HepG2 (cell line): ENCODE data around the gene STAT4. TPM values are rescaled to one million over a fixed set of nuclear protein-coding genes. Genes with fewer than 3 reads are reported as not detected.

Experiments
- BRD4 ChIP-seq: sonication (generic); formaldehyde crosslinking; IDR thresholded peaks from 2 replicates; pipeline ENCODE4 v1.4.0; 2020; ENCODE audit warnings: missing genetic modification reagents
- CENPX ChIP-seq: sonication (generic); formaldehyde crosslinking; IDR thresholded peaks from 2 replicates; pipeline ENCODE4 v1.9.0; 2021; ENCODE audit warnings: mild to moderate bottlenecking, missing genetic modification reagents, moderate library complexity
- CTCF ChIP-seq: sonication (generic); formaldehyde crosslinking; IDR thresholded peaks from 2 replicates; pipeline ENCODE4 v1.5.0; 2020; ENCODE audit warnings: mild to moderate bottlenecking, missing genetic modification reagents, moderate library complexity
- EZH2 ChIP-seq: conservative IDR thresholded peaks from 2 replicates; pipeline ENCODE4 v1.6.1; 2012; ENCODE audit warnings: mild to moderate bottlenecking, low read depth, low read length, moderate library complexity
- HHEX ChIP-seq: IDR thresholded peaks from 2 replicates; pipeline ENCODE4 v1.6.1; 2016; ENCODE audit warnings: control low read depth
- HNRNPK ChIP-seq: fragments of 200-400 bp; formaldehyde crosslinking; IDR thresholded peaks from 2 replicates; pipeline ENCODE4 v1.6.1; 2018; ENCODE audit warnings: low read length, low read depth, moderate library complexity, mild to moderate bottlenecking; ENCODE audit not compliant: poor library complexity, severe bottlenecking
- IRX3 ChIP-seq: sonication (generic); formaldehyde crosslinking; IDR thresholded peaks from 2 replicates; pipeline ENCODE4 v1.8.1; 2023; ENCODE audit warnings: mild to moderate bottlenecking, low read depth, missing genetic modification reagents, borderline replicate concordance
- NCOR1 ChIP-seq: fragments of 200-600 bp; sonication (generic); IDR thresholded peaks from 2 replicates; pipeline ENCODE4 v1.7.0; 2017; ENCODE audit warnings: antibody characterized with exemption, low read length, borderline replicate concordance
- NR2C2 ChIP-seq: sonication (generic); formaldehyde crosslinking; IDR thresholded peaks from 2 replicates; pipeline ENCODE4 v1.4.0; 2020; ENCODE audit warnings: missing genetic modification reagents, mild to moderate bottlenecking, moderate library complexity, borderline replicate concordance
- POGZ ChIP-seq: sonication (generic); formaldehyde crosslinking; IDR thresholded peaks from 2 replicates; pipeline ENCODE4 v1.4.0; 2020; ENCODE audit warnings: mild to moderate bottlenecking, missing genetic modification reagents
- SOX6 ChIP-seq, 2 experiments: fragments of 450-650 bp in 1 of 2; sonication (generic) in 1 of 2; formaldehyde crosslinking in 1 of 2; IDR thresholded peaks; 2 replicates each; pipeline versions ENCODE4 v1.4.0 to v1.6.1; 2017 to 2020; ENCODE audit warnings: antibody characterized with exemption in 1 of 2, mild to moderate bottlenecking in 1 of 2, missing genetic modification reagents in 1 of 2
- ZBTB38 ChIP-seq: sonication (generic); formaldehyde crosslinking; IDR thresholded peaks from 2 replicates; pipeline ENCODE4 v1.5.1; 2020; ENCODE audit warnings: mild to moderate bottlenecking, missing genetic modification reagents
- ZNF570 ChIP-seq: sonication (generic); formaldehyde crosslinking; IDR thresholded peaks from 2 replicates; pipeline ENCODE4 v1.4.0; 2020; ENCODE audit warnings: mild to moderate bottlenecking, missing genetic modification reagents, borderline replicate concordance
- ZNF775 ChIP-seq: sonication (generic); formaldehyde crosslinking; IDR thresholded peaks from 2 replicates; pipeline ENCODE4 v1.4.0; 2020; ENCODE audit warnings: missing genetic modification reagents, mild to moderate bottlenecking, moderate library complexity, borderline replicate concordance
- ZSCAN21 ChIP-seq: sonication (generic); formaldehyde crosslinking; IDR thresholded peaks from 2 replicates; pipeline ENCODE4 v1.8.0; 2022; ENCODE audit warnings: mild to moderate bottlenecking, missing genetic modification reagents, moderate library complexity, borderline replicate concordance
- ZSCAN25 ChIP-seq: sonication (generic); formaldehyde crosslinking; IDR thresholded peaks from 2 replicates; pipeline ENCODE4 v1.8.0; 2022; ENCODE audit warnings: mild to moderate bottlenecking, missing genetic modification reagents
- ZUFSP ChIP-seq: sonication (generic); formaldehyde crosslinking; IDR thresholded peaks from 2 replicates; pipeline ENCODE4 v1.9.0; 2021; ENCODE audit warnings: missing genetic modification reagents, mild to moderate bottlenecking, borderline replicate concordance
- polyA plus RNA-seq, 8 experiments: library from polyadenylated mRNA; depleted of rRNA in 3 of 8; stranded (reverse) in 7 of 8; unstranded in 1 of 8; fragments of >200 nt; fragmentation: Illumina TruSeq in 4 of 8; extraction: Trizol in 4 of 8; gene quantifications; 2 replicates each; pipeline versions ENCODE4 v1.2.1 to v1.2.3, GENCODE V29; 2011 to 2016; ENCODE audit warnings: low read depth in 4 of 8, missing spikeins in 1 of 8, mixed read lengths in 1 of 8; ENCODE audit not compliant: insufficient read depth in 1 of 8
- total RNA-seq, 5 experiments: library from RNA; depleted of rRNA; stranded (reverse); fragments of >200 nt; fragmentation: Illumina TruSeq; extraction: Trizol; gene quantifications; 2 replicates each; pipeline ENCODE4 v1.2.3, GENCODE V29; 2016; ENCODE audit warnings: low read depth in 1 of 5
- TF ChIP-seq, protein P1 (sequence below): sonication (generic); formaldehyde crosslinking; IDR thresholded peaks from 2 replicates; pipeline ENCODE4 v1.8.0; 2022; ENCODE audit warnings: missing genetic modification reagents, mild to moderate bottlenecking, inconsistent platforms, borderline replicate concordance
- TF ChIP-seq, protein P2 (sequence below): IDR thresholded peaks from 2 replicates; pipeline ENCODE4 v1.4.0; 2020; ENCODE audit warnings: mild to moderate bottlenecking, missing genetic modification reagents

The STAT4 gene
- total and polyA plus RNA-seq, 2 of the 13 experiments (the other 11 are each of a cell fraction or from before 2014, with no cell fraction given): 0.37 TPM; not detected in 1

- TF ChIP-seq CTCF (CRISPR knock-in tag) (no peak), NCOR1 (no peak), SOX6 (IDR thresholded peaks at IDR 0.05) (no peak), SOX6 (CRISPR knock-in tag; IDR thresholded peaks at IDR 0.05) (peak; percentile 79), EZH2 (no peak), IRX3 (CRISPR knock-in tag) (no peak), POGZ (no peak), NR2C2 (no peak), ZSCAN25 (CRISPR knock-in tag) (no peak), HNRNPK (no peak), ZNF570 (CRISPR knock-in tag) (no peak), ZSCAN21 (CRISPR knock-in tag) (no peak), ZUFSP (CRISPR knock-in tag) (no peak), ZNF775 (CRISPR knock-in tag) (peak; percentile 96), CENPX (CRISPR knock-in tag) (no peak), ZBTB38 (no peak), BRD4 (no peak), HHEX (peak; percentile 67)
- TF ChIP-seq, protein P1, sequence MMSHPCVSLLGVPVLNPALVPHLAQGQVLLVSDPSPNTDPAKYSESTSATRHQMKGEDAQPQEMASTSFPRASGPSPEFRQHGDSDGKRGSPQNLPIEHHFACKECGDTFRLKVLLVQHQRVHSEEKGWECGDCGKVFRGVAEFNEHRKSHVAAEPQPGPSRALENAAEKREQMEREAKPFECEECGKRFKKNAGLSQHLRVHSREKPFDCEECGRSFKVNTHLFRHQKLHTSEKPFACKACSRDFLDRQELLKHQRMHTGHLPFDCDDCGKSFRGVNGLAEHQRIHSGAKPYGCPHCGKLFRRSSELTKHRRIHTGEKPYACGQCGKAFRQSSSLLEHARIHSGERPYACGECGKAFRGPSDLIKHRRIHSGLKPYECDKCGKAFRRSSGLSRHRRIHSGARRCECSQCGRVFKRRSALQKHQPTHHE (CRISPR knock-in tag): no peak
- TF ChIP-seq, protein P2, sequence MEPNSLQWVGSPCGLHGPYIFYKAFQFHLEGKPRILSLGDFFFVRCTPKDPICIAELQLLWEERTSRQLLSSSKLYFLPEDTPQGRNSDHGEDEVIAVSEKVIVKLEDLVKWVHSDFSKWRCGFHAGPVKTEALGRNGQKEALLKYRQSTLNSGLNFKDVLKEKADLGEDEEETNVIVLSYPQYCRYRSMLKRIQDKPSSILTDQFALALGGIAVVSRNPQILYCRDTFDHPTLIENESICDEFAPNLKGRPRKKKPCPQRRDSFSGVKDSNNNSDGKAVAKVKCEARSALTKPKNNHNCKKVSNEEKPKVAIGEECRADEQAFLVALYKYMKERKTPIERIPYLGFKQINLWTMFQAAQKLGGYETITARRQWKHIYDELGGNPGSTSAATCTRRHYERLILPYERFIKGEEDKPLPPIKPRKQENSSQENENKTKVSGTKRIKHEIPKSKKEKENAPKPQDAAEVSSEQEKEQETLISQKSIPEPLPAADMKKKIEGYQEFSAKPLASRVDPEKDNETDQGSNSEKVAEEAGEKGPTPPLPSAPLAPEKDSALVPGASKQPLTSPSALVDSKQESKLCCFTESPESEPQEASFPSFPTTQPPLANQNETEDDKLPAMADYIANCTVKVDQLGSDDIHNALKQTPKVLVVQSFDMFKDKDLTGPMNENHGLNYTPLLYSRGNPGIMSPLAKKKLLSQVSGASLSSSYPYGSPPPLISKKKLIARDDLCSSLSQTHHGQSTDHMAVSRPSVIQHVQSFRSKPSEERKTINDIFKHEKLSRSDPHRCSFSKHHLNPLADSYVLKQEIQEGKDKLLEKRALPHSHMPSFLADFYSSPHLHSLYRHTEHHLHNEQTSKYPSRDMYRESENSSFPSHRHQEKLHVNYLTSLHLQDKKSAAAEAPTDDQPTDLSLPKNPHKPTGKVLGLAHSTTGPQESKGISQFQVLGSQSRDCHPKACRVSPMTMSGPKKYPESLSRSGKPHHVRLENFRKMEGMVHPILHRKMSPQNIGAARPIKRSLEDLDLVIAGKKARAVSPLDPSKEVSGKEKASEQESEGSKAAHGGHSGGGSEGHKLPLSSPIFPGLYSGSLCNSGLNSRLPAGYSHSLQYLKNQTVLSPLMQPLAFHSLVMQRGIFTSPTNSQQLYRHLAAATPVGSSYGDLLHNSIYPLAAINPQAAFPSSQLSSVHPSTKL (CRISPR knock-in tag): peak; percentile 69
Measured at GRCh38 chr2:191049728-191050639, 100.8 kb downstream of the STAT4 start (continued).
